ENCODE measurements around the gene DYNC1I1. TPM values are rescaled to one million over a fixed set of nuclear protein-coding genes. Genes with fewer than 3 reads are reported as not detected.

DYNC1I1 gene
- polyA plus RNA-seq, 1 donor from 2014 or later: 28.9 TPM

DNA sequence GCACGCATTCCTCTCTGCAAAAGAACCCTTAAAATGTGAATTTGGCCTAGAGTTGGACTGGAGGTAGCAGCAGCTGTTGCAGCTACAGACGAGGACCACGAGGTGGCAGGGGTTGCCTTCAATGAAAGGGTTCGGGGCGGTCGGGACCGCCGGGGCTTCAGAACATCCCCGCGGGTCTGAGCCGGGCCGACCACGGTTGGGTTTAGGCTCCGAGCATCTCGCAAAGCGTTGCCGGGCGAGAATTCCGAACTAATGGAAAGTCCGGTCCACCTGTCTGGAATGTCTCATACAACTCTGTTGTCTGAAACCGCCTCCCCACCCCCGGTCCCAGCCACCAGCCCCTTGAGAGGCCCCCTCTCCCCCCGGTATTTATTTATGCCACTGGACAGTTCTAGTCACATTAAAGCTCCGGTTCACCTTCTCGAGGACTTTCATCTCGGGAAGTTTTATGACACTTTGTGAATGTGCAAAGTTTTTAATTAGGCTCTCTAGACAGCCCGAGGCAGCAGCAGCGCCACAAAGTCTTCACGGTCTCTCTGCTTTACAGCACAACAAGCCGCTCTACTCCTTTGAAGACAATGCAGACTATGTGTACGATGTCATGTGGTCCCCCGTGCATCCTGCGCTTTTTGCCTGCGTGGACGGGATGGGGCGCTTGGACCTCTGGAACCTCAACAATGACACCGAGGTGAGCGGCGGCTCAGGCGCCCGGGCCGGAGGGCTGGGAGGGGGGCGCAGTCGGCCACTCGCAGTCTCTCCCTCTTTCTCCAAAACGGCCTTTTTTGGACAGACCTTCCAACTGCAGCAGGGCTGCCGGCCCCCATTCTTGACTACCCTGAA lies 303.4 kb downstream of the DYNC1I1 start:
- no peak for TF ChIP-seq EZH2 (IDR thresholded peaks at IDR 0.05; ENCODE audit: borderline replicate concordance, insufficient read depth, low read length, poor library complexity, severe bottlenecking)
- peak; percentile 94 for TF ChIP-seq RAD21 (conservative IDR thresholded peaks at IDR 0.05)
- TF ChIP-seq, protein P1, sequence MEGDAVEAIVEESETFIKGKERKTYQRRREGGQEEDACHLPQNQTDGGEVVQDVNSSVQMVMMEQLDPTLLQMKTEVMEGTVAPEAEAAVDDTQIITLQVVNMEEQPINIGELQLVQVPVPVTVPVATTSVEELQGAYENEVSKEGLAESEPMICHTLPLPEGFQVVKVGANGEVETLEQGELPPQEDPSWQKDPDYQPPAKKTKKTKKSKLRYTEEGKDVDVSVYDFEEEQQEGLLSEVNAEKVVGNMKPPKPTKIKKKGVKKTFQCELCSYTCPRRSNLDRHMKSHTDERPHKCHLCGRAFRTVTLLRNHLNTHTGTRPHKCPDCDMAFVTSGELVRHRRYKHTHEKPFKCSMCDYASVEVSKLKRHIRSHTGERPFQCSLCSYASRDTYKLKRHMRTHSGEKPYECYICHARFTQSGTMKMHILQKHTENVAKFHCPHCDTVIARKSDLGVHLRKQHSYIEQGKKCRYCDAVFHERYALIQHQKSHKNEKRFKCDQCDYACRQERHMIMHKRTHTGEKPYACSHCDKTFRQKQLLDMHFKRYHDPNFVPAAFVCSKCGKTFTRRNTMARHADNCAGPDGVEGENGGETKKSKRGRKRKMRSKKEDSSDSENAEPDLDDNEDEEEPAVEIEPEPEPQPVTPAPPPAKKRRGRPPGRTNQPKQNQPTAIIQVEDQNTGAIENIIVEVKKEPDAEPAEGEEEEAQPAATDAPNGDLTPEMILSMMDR (IDR thresholded peaks at IDR 0.05; ENCODE audit: poor library complexity, severe bottlenecking): peak; percentile 94
- peak; percentile 58 for TF ChIP-seq POLR2AphosphoS5 (IDR thresholded peaks at IDR 0.05)
- no peak for TF ChIP-seq TAF1 (IDR thresholded peaks at IDR 0.05; ENCODE audit: low read depth)
- peak; percentile 29 for TF ChIP-seq EP300 (conservative IDR thresholded peaks at IDR 0.05; ENCODE audit: poor library complexity, severe bottlenecking)
- peak; percentile 57 for TF ChIP-seq MXI1 (conservative IDR thresholded peaks at IDR 0.05; ENCODE audit: poor library complexity, severe bottlenecking)
- TF ChIP-seq, protein P2, sequence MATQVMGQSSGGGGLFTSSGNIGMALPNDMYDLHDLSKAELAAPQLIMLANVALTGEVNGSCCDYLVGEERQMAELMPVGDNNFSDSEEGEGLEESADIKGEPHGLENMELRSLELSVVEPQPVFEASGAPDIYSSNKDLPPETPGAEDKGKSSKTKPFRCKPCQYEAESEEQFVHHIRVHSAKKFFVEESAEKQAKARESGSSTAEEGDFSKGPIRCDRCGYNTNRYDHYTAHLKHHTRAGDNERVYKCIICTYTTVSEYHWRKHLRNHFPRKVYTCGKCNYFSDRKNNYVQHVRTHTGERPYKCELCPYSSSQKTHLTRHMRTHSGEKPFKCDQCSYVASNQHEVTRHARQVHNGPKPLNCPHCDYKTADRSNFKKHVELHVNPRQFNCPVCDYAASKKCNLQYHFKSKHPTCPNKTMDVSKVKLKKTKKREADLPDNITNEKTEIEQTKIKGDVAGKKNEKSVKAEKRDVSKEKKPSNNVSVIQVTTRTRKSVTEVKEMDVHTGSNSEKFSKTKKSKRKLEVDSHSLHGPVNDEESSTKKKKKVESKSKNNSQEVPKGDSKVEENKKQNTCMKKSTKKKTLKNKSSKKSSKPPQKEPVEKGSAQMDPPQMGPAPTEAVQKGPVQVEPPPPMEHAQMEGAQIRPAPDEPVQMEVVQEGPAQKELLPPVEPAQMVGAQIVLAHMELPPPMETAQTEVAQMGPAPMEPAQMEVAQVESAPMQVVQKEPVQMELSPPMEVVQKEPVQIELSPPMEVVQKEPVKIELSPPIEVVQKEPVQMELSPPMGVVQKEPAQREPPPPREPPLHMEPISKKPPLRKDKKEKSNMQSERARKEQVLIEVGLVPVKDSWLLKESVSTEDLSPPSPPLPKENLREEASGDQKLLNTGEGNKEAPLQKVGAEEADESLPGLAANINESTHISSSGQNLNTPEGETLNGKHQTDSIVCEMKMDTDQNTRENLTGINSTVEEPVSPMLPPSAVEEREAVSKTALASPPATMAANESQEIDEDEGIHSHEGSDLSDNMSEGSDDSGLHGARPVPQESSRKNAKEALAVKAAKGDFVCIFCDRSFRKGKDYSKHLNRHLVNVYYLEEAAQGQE (IDR thresholded peaks at IDR 0.05; ENCODE audit: borderline replicate concordance): peak; percentile 16
- TF ChIP-seq SMC3 (conservative IDR thresholded peaks at IDR 0.05; ENCODE audit: poor library complexity): peak; percentile 95
- Histone ChIP-seq H3K9ac (ENCODE audit: low read length) (peak overlapping the region; percentile 80), H3K9me2 (ENCODE audit: insufficient read depth, low read length) (no peaks in the 10 kb centered on the region), H3K79me2 (replicated peaks; ENCODE audit: insufficient read depth, low read length) (peaks cover 61% of the 10 kb centered on the region), H3K4me3 (ENCODE audit: low read length) (peak overlapping the region; percentile 74), H2AFZ (ENCODE audit: low read depth, low read length) (peak overlapping the region; percentile 23), H3K9me3 (ENCODE audit: low read length) (no peaks in the 10 kb centered on the region), H3F3A (ENCODE audit: insufficient read depth, low read length, poor library complexity, severe bottlenecking) (no peaks in the 10 kb centered on the region), H3K36me3 (ENCODE audit: insufficient read depth, low read length) (no peaks in the 10 kb centered on the region), H3K27me3 (ENCODE audit: insufficient read depth, low read depth, low read length) (peaks cover 3% of the 10 kb centered on the region), H4K20me1 (ENCODE audit: insufficient read depth) (no peaks in the 10 kb centered on the region), H3K4me2 (ENCODE audit: low read length) (peak overlapping the region; percentile 69), H3K27ac (ENCODE audit: low read length) (peak overlapping the region; percentile 64)

DNA sequence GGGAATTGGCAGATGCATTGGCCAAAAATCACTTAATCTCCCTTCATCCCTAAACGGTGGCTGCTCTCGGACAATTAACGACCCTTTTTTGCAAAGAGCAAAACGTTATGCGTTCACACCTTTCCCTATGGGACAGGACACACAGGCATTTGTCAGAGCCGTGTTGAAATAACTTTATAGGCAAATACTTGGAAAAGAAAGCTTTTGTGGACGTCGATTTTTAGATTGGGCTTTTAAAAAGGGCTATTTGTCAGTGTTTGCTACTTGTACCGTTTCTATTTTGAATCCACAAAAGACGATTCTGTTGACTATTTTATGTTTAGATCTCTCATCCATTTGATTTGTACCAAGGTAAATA lies 304.0 kb downstream of the DYNC1I1 start:
- Histone ChIP-seq H3K36me3 (ENCODE audit: insufficient read depth, low read length) (no peaks in the 10 kb centered on the region), H3K9ac (ENCODE audit: low read length) (peak overlapping the region; percentile 80), H3F3A (ENCODE audit: insufficient read depth, low read length, poor library complexity, severe bottlenecking) (no peaks in the 10 kb centered on the region), H3K4me2 (ENCODE audit: low read length) (peak overlapping the region; percentile 69), H3K27ac (ENCODE audit: low read length) (peak overlapping the region; percentile 64), H3K4me3 (ENCODE audit: low read length) (peak overlapping the region; percentile 74), H3K79me2 (replicated peaks; ENCODE audit: insufficient read depth, low read length) (peaks cover 61% of the 10 kb centered on the region), H3K9me3 (ENCODE audit: low read length) (no peaks in the 10 kb centered on the region), H4K20me1 (ENCODE audit: insufficient read depth) (no peaks in the 10 kb centered on the region), H3K9me2 (ENCODE audit: insufficient read depth, low read length) (no peaks in the 10 kb centered on the region), H3K27me3 (ENCODE audit: insufficient read depth, low read depth, low read length) (peaks cover 3% of the 10 kb centered on the region), H2AFZ (ENCODE audit: low read depth, low read length) (peak overlapping the region; percentile 23)
- TF ChIP-seq TAF1 (IDR thresholded peaks at IDR 0.05; ENCODE audit: low read depth): no peak
- no peak for TF ChIP-seq MXI1 (conservative IDR thresholded peaks at IDR 0.05; ENCODE audit: poor library complexity, severe bottlenecking)
- no peak for TF ChIP-seq EP300 (conservative IDR thresholded peaks at IDR 0.05; ENCODE audit: poor library complexity, severe bottlenecking)
- TF ChIP-seq SMC3 (conservative IDR thresholded peaks at IDR 0.05; ENCODE audit: poor library complexity): no peak
- no peak for TF ChIP-seq RAD21 (conservative IDR thresholded peaks at IDR 0.05)
- no peak for TF ChIP-seq POLR2AphosphoS5 (IDR thresholded peaks at IDR 0.05)
- TF ChIP-seq EZH2 (IDR thresholded peaks at IDR 0.05; ENCODE audit: borderline replicate concordance, insufficient read depth, low read length, poor library complexity, severe bottlenecking): no peak
- TF ChIP-seq, protein P1 (IDR thresholded peaks at IDR 0.05; ENCODE audit: poor library complexity, severe bottlenecking): no peak
- TF ChIP-seq, protein P2 (IDR thresholded peaks at IDR 0.05; ENCODE audit: borderline replicate concordance): no peak

Data from neural cell (in vitro differentiated cells).